Esophagus (tissue), 2 donors: Measurements from ENCODE around the gene KRTAP1-1. TPM values are rescaled to one million over a fixed set of nuclear protein-coding genes. Genes with fewer than 3 reads are reported as not detected.
"Not testable (repeated sequence)": the region's sequence is repeated elsewhere in the genome, so short reads cannot be mapped to it uniquely, and the experiment has no call there.

ENCODE experiments used
- H3K27ac ChIP-seq, 2 donors: one replicate each; pipeline ENCODE4 v1.5.1; 2013; ENCODE audit warnings: low read depth in 2 of 2, mild to moderate bottlenecking in 2 of 2, inconsistent platforms in 1 of 2, low read length in 1 of 2, moderate library complexity in 1 of 2
- H3K27me3 ChIP-seq, 2 donors: one replicate each; pipeline ENCODE4 v1.6.1; 2013; ENCODE audit warnings: low read length in 2 of 2, control low read depth in 1 of 2, mild to moderate bottlenecking in 1 of 2; ENCODE audit not compliant: insufficient read depth in 2 of 2, control insufficient read depth in 1 of 2
- H3K36me3 ChIP-seq, 2 donors: one replicate each; pipeline ENCODE4 v1.6.1; 2013; ENCODE audit warnings: low read length in 1 of 2; ENCODE audit not compliant: control insufficient read depth in 2 of 2, insufficient read depth in 2 of 2
- H3K4me1 ChIP-seq, 2 donors: one replicate each; pipeline ENCODE4 v1.6.1; 2013; ENCODE audit warnings: low read length in 1 of 2; ENCODE audit not compliant: control insufficient read depth in 2 of 2, insufficient read depth in 2 of 2
- H3K4me3 ChIP-seq, 2 donors: one replicate each; pipeline ENCODE4 v1.5.1; 2013; ENCODE audit warnings: low read length in 2 of 2, mild to moderate bottlenecking in 2 of 2, low read depth in 1 of 2, moderate library complexity in 1 of 2
- H3K9me3 ChIP-seq, 2 donors: one replicate each; pipeline ENCODE4 v1.6.1; 2013; ENCODE audit warnings: mild to moderate bottlenecking in 2 of 2, low read depth in 1 of 2, low read length in 1 of 2, moderate library complexity in 1 of 2; ENCODE audit not compliant: control insufficient read depth in 2 of 2, insufficient read depth in 1 of 2
- WGBS, 2 donors: extraction: QIAGEN DNeasy Blood & Tissue Kit; methylation state at CpG; one replicate each; pipeline ENCODE4 v1.1.7; 2013; 5-methylcytosine and 5-hydroxymethylcytosine counted together
- polyA plus RNA-seq, 2 donors: library from polyadenylated mRNA; stranded (reverse); fragments of 200-250 nt; gene quantifications; one replicate each; pipeline ENCODE4 v1.2.3, GENCODE V29; 2013
- donor health status: healthy with polysubstance abuse.
- donor health status: Bipolar disorder and iron deficiency.

KRTAP1-1 gene, protein sequence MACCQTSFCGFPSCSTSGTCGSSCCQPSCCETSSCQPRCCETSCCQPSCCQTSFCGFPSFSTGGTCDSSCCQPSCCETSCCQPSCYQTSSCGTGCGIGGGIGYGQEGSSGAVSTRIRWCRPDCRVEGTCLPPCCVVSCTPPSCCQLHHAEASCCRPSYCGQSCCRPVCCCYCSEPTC
- polyA plus RNA-seq = under 1 TPM; 0.04 to 0.16 TPM

DNA sequence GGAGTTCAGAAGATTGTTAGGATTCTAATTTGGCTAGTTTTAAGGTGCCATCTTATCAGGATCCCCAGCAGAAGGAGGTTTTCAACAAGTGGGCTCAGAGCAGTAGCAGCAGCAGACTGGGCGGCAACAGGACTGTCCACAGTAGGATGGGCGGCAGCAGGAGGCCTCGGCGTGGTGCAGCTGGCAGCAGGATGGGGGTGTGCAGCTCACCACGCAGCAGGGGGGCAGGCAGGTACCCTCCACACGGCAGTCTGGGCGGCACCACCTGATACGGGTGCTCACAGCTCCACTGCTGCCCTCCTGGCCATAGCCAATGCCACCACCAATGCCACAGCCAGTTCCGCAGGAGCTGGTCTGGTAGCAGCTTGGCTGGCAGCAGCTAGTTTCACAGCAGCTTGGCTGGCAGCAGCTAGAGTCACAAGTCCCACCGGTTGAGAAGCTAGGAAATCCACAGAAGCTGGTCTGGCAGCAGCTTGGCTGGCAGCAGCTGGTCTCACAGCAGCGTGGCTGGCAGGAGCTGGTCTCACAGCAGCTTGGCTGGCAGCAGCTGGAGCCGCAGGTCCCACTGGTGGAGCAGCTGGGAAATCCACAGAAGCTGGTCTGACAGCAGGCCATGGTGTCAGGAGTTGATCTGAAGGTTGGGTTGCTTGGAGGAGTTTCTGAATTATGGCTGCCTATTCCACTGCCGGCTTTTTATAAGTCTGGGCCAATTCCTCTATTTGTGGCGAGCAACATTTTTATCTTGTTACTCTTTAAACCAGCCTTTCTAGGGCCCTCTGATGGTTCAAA lies at the start of gene KRTAP1-1:
Gene KRTAP1-1 (minus strand): TSS at position 668 of the 789 bp plus-strand sequence. CDS start 53 bp downstream, at position 615.
- not testable (repeated sequence) for H3K4me3 ChIP-seq, H3K27me3 ChIP-seq, H3K36me3 ChIP-seq, H3K27ac ChIP-seq, H3K9me3 ChIP-seq, H3K4me1 ChIP-seq
- WGBS, 2 donors = 66 to 72% methylated on average over 11 to 14 of the region's 14 CpGs

GRCh38 chr17:41088760-41089352 lies 47.6 kb upstream of the KRTAP1-1 start:
- H3K4me1 ChIP-seq, H3K36me3 ChIP-seq, H3K4me3 ChIP-seq, H3K9me3 ChIP-seq, H3K27ac ChIP-seq, H3K27me3 ChIP-seq: not testable (repeated sequence)
- 58 to 69% methylated on average over 4 of the region's 4 CpGs for WGBS, 2 donors

DNA sequence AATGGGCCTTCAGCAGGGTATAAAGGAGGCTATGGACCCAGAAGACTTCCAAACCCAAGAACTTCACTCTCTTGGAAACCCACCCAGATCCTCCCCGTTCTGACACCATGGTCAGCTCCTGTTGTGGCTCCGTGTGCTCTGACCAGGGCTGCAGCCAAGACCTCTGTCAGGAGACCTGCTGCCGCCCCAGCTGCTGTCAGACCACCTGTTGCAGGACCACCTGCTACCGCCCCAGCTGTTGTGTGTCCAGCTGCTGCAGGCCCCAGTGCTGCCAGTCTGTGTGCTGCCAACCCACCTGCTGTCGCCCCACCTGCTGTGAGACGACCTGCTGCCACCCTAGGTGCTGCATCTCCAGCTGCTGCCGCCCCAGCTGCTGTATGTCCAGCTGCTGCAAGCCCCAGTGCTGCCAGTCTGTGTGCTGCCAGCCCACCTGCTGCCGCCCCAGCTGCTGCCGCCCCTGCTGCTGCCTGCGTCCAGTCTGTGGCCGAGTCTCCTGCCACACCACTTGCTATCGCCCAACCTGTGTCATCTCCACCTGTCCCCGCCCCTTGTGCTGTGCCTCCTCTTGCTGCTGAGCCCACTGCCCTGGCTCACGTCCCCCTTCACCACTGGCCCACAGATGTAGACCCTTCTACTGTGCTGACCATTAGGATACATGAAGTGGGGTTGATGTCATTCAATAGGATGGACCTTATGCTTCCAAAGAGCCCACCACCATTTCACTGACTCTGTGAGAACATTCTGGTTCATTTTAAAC lies 43.0 kb upstream of the KRTAP1-1 start, which contains the start of gene KRTAP4-7:
Gene KRTAP4-7 (plus strand): TSS at position 51 of the 757 bp plus-strand sequence. CDS start 57 bp downstream, at position 108.
- H3K4me3 ChIP-seq, H3K27me3 ChIP-seq, H3K27ac ChIP-seq, H3K9me3 ChIP-seq, H3K36me3 ChIP-seq, H3K4me1 ChIP-seq: not testable (repeated sequence)
- 77 to 88% methylated on average over 12 to 14 of the region's 14 CpGs for WGBS, 2 donors

- not testable (repeated sequence) for H3K27ac ChIP-seq, H3K9me3 ChIP-seq, H3K27me3 ChIP-seq, H3K36me3 ChIP-seq, H3K4me3 ChIP-seq, H3K4me1 ChIP-seq
- WGBS, 2 donors = 49 to 72% methylated on average over 2 of the region's 2 CpGs
Measured at GRCh38 chr17:41083427-41083826, 42.2 kb upstream of the KRTAP1-1 start.

GRCh38 chr17:41082626-41083025 lies 41.4 kb upstream of the KRTAP1-1 start:
- H3K36me3 ChIP-seq = no peaks in the 10 kb centered on the region
- H3K9me3 ChIP-seq = no peaks in the 10 kb centered on the region
- H3K27ac ChIP-seq = no peak overlapping the region
- H3K27me3 ChIP-seq = no peaks in the 10 kb centered on the region
- no peak overlapping the region for H3K4me3 ChIP-seq
- H3K4me1 ChIP-seq = no peaks in the 10 kb centered on the region
- whole genome bisulfite sequencing, 2 donors = 41 to 48% methylated on average over 4 of the region's 4 CpGs

DNA sequence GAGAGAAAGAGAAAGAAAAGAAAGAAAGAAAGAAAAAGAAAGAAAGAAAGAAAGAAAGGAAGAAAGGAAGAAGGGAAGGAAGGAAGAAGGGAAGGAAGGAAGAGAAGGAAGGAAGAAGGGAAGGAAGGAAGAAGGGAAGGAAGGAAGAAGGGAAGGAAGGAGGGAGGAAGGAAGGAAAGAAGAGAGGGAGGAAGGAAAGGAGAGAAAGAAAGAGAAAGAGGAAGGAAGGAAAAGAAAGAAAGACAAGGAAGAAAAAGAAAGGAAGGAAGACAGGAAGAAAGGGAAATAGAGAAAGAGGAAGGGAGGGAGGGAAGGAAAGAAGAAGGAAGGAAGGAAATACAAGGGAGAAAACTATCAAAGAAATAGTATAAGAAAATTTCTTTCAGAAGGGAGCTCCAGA lies 35.5 kb upstream of the KRTAP1-1 start:
- no peaks in the 10 kb centered on the region for H3K27me3 ChIP-seq
- H3K4me1 ChIP-seq = peaks cover 0 to 1% of the 10 kb centered on the region in 2 donors

DNA sequence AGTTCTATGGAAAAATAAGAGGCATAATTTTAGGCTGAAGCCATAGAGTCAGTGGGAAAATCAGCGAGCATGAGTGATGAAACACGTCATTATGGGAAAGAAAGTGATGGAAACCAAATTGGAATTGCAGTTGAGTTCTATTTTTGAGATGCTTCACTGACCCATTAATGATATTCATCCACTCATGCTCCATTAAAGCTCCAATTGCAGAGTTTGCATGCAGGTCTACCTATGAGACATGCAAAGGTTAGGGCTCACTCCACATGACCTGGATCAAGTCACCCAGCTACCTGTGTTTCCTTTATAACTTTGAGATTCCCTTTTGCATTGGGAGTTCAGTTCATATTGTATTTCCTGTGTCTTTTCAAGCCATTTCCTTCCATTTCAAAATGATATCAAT lies 32.4 kb upstream of the KRTAP1-1 start:
- no peak overlapping the region for H3K4me3 ChIP-seq
- H3K27me3 ChIP-seq = no peaks in the 10 kb centered on the region
- no peaks in the 10 kb centered on the region for H3K9me3 ChIP-seq
- H3K4me1 ChIP-seq = peaks cover 0 to 2% of the 10 kb centered on the region in 2 donors
- H3K36me3 ChIP-seq = no peaks in the 10 kb centered on the region
- no peak overlapping the region for H3K27ac ChIP-seq
- 90 to 94% methylated on average over 2 of the region's 2 CpGs for WGBS, 2 donors

More for the DNA sequence above, 35.5 kb upstream of the KRTAP1-1 start:
- Histone ChIP-seq H3K36me3 (no peaks in the 10 kb centered on the region), H3K9me3 (no peaks in the 10 kb centered on the region), H3K4me3 (no peak overlapping the region), H3K27ac (no peak overlapping the region)

- no peak overlapping the region for H3K4me3 ChIP-seq
- H3K36me3 ChIP-seq = no peaks in the 10 kb centered on the region
- no peak overlapping the region for H3K27ac ChIP-seq
- H3K27me3 ChIP-seq = no peaks in the 10 kb centered on the region
- no peaks in the 10 kb centered on the region for H3K9me3 ChIP-seq
- peaks cover 0 to 2% of the 10 kb centered on the region in 2 donors for H3K4me1 ChIP-seq
- 88% methylated on average over 5 of the region's 5 CpGs for WGBS, 2 donors
Measured at GRCh38 chr17:41071606-41072360, 30.5 kb upstream of the KRTAP1-1 start.

DNA sequence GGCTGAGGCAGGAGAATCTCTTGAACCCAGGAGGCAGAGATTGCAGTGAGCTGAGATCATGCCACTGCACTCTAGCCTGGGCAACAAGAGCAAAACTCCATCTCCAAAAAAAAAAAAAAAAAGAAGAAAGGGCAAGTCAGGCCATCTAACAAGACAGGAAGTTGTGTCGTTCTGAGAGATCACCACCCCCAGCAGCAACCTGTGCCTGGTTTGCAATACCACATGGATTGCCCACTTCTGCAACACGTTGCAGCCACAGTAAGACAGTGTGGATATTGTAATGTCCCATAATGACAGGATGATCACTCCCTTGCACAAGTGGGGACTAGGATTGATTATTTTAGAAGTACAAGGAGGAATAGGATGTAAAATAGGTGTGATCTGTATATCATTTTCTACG lies 27.8 kb upstream of the KRTAP1-1 start:
- Histone ChIP-seq H3K27me3 (no peaks in the 10 kb centered on the region), H3K36me3 (no peaks in the 10 kb centered on the region), H3K4me3 (no peak overlapping the region), H3K9me3 (no peaks in the 10 kb centered on the region), H3K27ac (no peak overlapping the region), H3K4me1 (peaks cover 0 to 2% of the 10 kb centered on the region in 2 donors)
- 82 to 86% methylated on average over 3 of the region's 3 CpGs for WGBS, 2 donors
